A549 (cell line): ENCODE results near the gene PSMB8.
"Not testable (repeated sequence)": the region's sequence is repeated elsewhere in the genome, so short reads cannot be mapped to it uniquely, and the experiment has no call there.

Source experiments
- CHD4 ChIP-seq: fragments of 200-600 bp; sonication (generic); IDR thresholded peaks from 2 replicates; pipeline ENCODE4 v1.6.1; 2016; ENCODE audit warnings: antibody characterized with exemption, mild to moderate bottlenecking, borderline replicate concordance
- EHF ChIP-seq: fragments of 250-450 bp; sonication (Bioruptor Pico); IDR thresholded peaks from 2 replicates; pipeline ENCODE4 v1.5.0; 2020; ENCODE audit warnings: mild to moderate bottlenecking
- EP300 ChIP-seq, 2 experiments: fragments of >200 bp; sonication (Bioruptor Twin); formaldehyde crosslinking; IDR thresholded peaks; 2 replicates in 1 of 2; 3 replicates in 1 of 2; pipeline ENCODE4 v1.6.1; 2016 to 2017
- RARB ChIP-seq: fragments of 250-450 bp; sonication (Bioruptor Pico); IDR thresholded peaks from 2 replicates; pipeline ENCODE4 v1.8.0; 2021; ENCODE audit warnings: mild to moderate bottlenecking, moderate library complexity
- REST ChIP-seq: fragments of 200-600 bp; sonication (generic); IDR thresholded peaks from 2 replicates; pipeline ENCODE4 v1.6.1; 2016; ENCODE audit warnings: antibody characterized with exemption, mild to moderate bottlenecking, moderate library complexity
- TF ChIP-seq, protein P1 (sequence below): fragments of >200 bp; sonication (Bioruptor Twin); formaldehyde crosslinking; IDR thresholded peaks from 3 replicates; pipeline ENCODE4 v1.5.1; 2016
- TF ChIP-seq, protein P2 (sequence below): IDR thresholded peaks from 2 replicates; pipeline ENCODE4 v1.6.1; 2012

DNA sequence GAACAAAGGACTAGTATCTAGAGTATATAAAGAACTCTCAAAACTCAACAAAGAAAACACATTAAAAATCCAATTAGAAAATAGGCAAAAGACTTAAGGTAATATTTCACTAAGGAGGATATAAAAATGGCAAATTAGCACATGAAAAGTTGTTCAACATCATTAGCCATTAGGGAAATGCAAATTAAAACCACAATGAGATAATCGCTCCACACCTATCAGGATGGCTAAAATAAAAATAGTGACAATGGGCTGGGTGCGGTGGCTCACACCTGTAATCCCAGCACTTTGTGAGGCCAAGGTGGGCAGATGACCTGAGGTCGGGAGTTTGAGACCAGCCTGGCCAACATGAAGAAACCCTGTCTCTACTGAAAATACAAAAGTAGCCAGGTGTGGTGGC lies 37.1 kb upstream of the PSMB8 start:
- TF ChIP-seq, protein P1, sequence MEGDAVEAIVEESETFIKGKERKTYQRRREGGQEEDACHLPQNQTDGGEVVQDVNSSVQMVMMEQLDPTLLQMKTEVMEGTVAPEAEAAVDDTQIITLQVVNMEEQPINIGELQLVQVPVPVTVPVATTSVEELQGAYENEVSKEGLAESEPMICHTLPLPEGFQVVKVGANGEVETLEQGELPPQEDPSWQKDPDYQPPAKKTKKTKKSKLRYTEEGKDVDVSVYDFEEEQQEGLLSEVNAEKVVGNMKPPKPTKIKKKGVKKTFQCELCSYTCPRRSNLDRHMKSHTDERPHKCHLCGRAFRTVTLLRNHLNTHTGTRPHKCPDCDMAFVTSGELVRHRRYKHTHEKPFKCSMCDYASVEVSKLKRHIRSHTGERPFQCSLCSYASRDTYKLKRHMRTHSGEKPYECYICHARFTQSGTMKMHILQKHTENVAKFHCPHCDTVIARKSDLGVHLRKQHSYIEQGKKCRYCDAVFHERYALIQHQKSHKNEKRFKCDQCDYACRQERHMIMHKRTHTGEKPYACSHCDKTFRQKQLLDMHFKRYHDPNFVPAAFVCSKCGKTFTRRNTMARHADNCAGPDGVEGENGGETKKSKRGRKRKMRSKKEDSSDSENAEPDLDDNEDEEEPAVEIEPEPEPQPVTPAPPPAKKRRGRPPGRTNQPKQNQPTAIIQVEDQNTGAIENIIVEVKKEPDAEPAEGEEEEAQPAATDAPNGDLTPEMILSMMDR, result not testable (repeated sequence)
- not testable (repeated sequence) for TF ChIP-seq REST; EHF (CRISPR knock-in tag); EP300 (IDR thresholded peaks at IDR 0.05); RARB (CRISPR knock-in tag); CHD4
- TF ChIP-seq, protein P2, sequence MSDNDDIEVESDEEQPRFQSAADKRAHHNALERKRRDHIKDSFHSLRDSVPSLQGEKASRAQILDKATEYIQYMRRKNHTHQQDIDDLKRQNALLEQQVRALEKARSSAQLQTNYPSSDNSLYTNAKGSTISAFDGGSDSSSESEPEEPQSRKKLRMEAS, result not testable (repeated sequence)
